Measurements from ENCODE around the gene CEP43. TPM values are rescaled to one million over a fixed set of nuclear protein-coding genes. Genes with fewer than 3 reads are reported as not detected.

CEP43 gene
- polyA plus RNA-seq, 1 donor from 2014 or later, result 78.2 TPM

DNA sequence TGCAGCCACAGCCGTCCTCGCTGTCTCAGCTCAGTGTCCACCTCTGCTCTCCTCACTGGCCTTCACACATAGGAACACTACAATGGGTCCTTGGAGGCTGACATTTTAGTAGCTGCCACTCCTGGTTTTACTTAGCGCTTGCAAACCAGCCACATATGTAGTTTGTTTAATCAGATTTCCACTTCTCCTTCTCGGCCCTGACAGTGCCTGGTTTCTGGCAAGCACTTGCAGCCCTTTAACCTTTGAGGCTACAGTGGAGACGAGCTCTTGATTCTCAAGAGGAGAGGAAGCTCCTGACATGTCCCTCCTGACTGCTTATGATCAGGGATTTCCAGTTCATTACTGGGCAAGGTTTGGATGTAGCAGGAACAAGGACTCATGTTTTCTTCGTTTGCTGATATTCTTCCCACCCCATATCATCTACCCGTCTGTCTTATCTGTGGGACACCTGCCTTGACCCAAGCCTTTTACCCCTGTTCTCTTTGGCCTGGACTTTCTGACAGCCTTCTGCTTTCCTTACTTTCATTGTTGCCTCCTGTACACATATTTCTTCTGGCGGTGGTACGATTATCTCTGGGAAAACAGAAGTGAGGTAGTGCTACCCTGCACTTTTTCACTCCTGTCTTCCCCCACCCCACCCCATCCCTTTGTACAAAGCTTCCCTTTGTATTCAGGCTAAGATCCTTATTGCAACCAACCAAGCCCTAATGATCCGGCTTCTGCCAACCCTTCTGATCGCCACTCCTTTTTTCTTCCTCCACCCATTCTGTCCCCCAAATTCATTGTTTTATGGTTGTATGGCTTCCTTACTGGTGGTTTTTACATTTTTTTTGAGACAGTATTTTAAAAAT lies 31.2 kb downstream of the CEP43 start:
- Histone ChIP-seq H4K20me1 (ENCODE audit: insufficient read depth) (no peaks in the 10 kb centered on the region), H3K27me3 (ENCODE audit: insufficient read depth, low read depth, low read length) (no peaks in the 10 kb centered on the region), H3K9me3 (ENCODE audit: low read length) (no peaks in the 10 kb centered on the region), H2AFZ (ENCODE audit: low read depth, low read length) (no peak overlapping the region), H3K4me2 (ENCODE audit: low read length) (no peak overlapping the region), H3K79me2 (replicated peaks; ENCODE audit: insufficient read depth, low read length) (no peaks in the 10 kb centered on the region), H3K4me3 (ENCODE audit: low read length) (no peak overlapping the region), H3K36me3 (ENCODE audit: insufficient read depth, low read length) (peaks cover 52% of the 10 kb centered on the region), H3F3A (ENCODE audit: insufficient read depth, low read length, poor library complexity, severe bottlenecking) (no peaks in the 10 kb centered on the region), H3K9me2 (ENCODE audit: insufficient read depth, low read length) (no peaks in the 10 kb centered on the region), H3K27ac (ENCODE audit: low read length) (no peak overlapping the region), H3K9ac (ENCODE audit: low read length) (no peak overlapping the region)
- no peak for TF ChIP-seq RAD21 (conservative IDR thresholded peaks at IDR 0.05)
- TF ChIP-seq TAF1 (IDR thresholded peaks at IDR 0.05; ENCODE audit: low read depth), result no peak
- TF ChIP-seq EP300 (conservative IDR thresholded peaks at IDR 0.05; ENCODE audit: poor library complexity, severe bottlenecking), result no peak
- TF ChIP-seq EZH2 (IDR thresholded peaks at IDR 0.05; ENCODE audit: borderline replicate concordance, insufficient read depth, low read length, poor library complexity, severe bottlenecking), result no peak
- no peak for TF ChIP-seq CTCF (IDR thresholded peaks at IDR 0.05; ENCODE audit: poor library complexity, severe bottlenecking)
- no peak for TF ChIP-seq REST (IDR thresholded peaks at IDR 0.05; ENCODE audit: borderline replicate concordance)
- TF ChIP-seq SMC3 (conservative IDR thresholded peaks at IDR 0.05; ENCODE audit: poor library complexity), result no peak
- TF ChIP-seq POLR2AphosphoS5 (IDR thresholded peaks at IDR 0.05), result no peak
- TF ChIP-seq MXI1 (conservative IDR thresholded peaks at IDR 0.05; ENCODE audit: poor library complexity, severe bottlenecking), result no peak

GRCh38 chr6:167031082-167031709 lies 32.0 kb downstream of the CEP43 start:
- Histone ChIP-seq H2AFZ (ENCODE audit: low read depth, low read length) (no peak overlapping the region), H3K36me3 (ENCODE audit: insufficient read depth, low read length) (peaks cover 52% of the 10 kb centered on the region), H3K79me2 (replicated peaks; ENCODE audit: insufficient read depth, low read length) (no peaks in the 10 kb centered on the region), H3K4me3 (ENCODE audit: low read length) (no peak overlapping the region), H3K27ac (ENCODE audit: low read length) (no peak overlapping the region), H3K9me3 (ENCODE audit: low read length) (no peaks in the 10 kb centered on the region), H4K20me1 (ENCODE audit: insufficient read depth) (no peaks in the 10 kb centered on the region), H3F3A (ENCODE audit: insufficient read depth, low read length, poor library complexity, severe bottlenecking) (no peaks in the 10 kb centered on the region), H3K4me2 (ENCODE audit: low read length) (no peak overlapping the region), H3K27me3 (ENCODE audit: insufficient read depth, low read depth, low read length) (no peaks in the 10 kb centered on the region), H3K9ac (ENCODE audit: low read length) (no peak overlapping the region), H3K9me2 (ENCODE audit: insufficient read depth, low read length) (no peaks in the 10 kb centered on the region)
- TF ChIP-seq EZH2 (IDR thresholded peaks at IDR 0.05; ENCODE audit: borderline replicate concordance, insufficient read depth, low read length, poor library complexity, severe bottlenecking) (no peak), CTCF (IDR thresholded peaks at IDR 0.05; ENCODE audit: poor library complexity, severe bottlenecking) (no peak), SMC3 (conservative IDR thresholded peaks at IDR 0.05; ENCODE audit: poor library complexity) (no peak), TAF1 (IDR thresholded peaks at IDR 0.05; ENCODE audit: low read depth) (no peak), REST (IDR thresholded peaks at IDR 0.05; ENCODE audit: borderline replicate concordance) (no peak), EP300 (conservative IDR thresholded peaks at IDR 0.05; ENCODE audit: poor library complexity, severe bottlenecking) (no peak), RAD21 (conservative IDR thresholded peaks at IDR 0.05) (no peak), POLR2AphosphoS5 (IDR thresholded peaks at IDR 0.05) (no peak), MXI1 (conservative IDR thresholded peaks at IDR 0.05; ENCODE audit: poor library complexity, severe bottlenecking) (no peak)

Data from neural cell (in vitro differentiated cells).